Activated gamma-delta T cell treated with Interleukin-2 at 50 U/mL for 16 hours (primary cell): ENCODE results near the gene PITPNM1.

Source experiments
- DNase-seq: peaks from one replicate; pipeline ENCODE4 v3.0.0-alpha.2; 2020

The PITPNM1 gene

DNA sequence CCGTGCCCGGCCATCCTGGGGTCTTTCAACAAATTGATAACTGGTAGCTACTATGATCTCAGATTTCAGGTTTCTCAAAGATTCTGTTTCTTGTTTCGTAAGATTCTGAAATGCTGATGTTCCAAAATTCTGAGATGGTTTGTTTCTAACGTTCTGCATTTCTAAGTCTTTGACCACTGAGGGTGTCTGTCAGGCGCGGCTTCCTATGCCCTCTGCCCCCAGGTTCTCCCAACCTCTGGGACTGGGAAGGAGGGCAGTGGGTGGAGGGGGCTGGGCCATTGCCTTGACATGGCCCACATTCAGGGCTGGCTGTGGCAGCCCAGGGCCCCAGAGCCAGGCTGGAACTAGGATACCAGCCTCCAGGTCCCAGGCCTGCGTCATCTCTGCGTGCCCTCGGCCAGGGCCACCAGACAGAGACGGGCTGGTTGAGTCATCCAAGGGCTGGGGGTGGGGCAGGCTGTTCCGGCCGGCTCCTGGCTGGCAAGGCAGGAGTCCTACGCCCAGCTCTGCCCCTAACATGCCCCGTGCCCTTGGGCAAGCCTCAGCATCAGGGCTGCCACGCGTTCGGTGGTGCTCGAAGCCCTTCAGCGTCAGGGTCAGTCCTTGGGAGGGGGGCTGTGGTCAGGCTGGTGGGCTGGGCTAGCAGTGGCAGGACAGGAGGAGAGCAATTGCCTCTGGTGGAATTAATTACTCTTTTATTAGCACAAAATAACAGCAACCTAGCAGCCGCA, 41.3 kb downstream of the PITPNM1 start:
- no peak for DNase-seq

GRCh38 chr11:67463186-67463585, 42.0 kb downstream of the PITPNM1 start:
- DNase-seq: no peak

DNA sequence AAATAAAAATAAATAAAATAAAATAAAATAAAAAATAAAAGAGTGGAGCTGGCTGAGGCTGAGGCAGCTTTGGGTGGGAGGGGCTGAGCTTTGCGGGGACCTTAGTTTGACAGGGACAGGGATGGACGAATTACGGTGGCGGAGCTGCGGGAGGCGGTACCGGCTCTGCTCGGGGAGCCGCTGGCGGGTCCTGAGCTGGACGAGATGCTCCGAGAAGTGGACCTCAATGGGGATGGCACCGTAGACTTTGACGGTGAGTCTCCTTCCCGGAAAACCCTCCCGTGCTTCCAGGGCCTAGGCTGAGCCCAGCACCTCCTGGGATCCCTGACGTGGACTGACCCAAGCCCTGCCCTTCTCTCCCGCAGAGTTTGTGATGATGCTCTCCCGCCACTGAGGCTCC, 46.9 kb downstream of the PITPNM1 start:
- no peak for DNase-seq

GRCh38 chr11:67457453-67457852, 47.7 kb downstream of the PITPNM1 start:
- no peak for DNase-seq

- no peak for DNase-seq
Observed at GRCh38 chr11:67456068-67456705, 49.0 kb downstream of the PITPNM1 start.

DNA sequence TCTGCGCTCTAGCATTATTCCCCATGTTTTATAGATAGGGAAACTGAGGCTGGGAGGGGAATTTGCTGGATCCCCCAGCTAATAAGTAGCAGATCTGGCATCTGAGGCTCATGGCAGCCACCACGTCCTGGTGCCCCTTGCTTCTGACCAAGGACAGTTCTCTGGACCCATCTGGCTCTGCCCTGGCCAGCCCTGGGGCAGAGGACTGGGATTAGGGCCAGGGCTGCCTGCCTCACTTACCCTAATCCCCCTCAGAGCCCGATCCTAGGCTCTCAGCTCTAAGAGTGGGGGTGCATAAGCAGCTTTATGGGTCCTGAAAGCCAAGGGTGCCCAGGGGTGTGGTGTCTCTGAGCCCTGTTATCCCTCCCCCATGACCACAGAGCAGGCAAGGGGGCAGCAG, 50.1 kb downstream of the PITPNM1 start, which contains the start of gene CABP4:
Gene CABP4, plus strand, starts transcription at position 301 of the 400 bp plus-strand sequence. Its CDS starts 70 bp downstream, at position 371.
- DNase-seq: no peak

GRCh38 chr11:67453816-67454732, 51.1 kb downstream of the PITPNM1 start:
- DNase-seq: no peak

GRCh38 chr11:67452141-67452952, 52.8 kb downstream of the PITPNM1 start, which contains the start of gene GPR152:
Gene GPR152 (minus strand): TSS chr11:67452729. CDS start chr11:67452724, 5 bp downstream.
- DNase-seq: no peak

- no peak for DNase-seq
Observed at GRCh38 chr11:67451658-67451976, 53.5 kb downstream of the PITPNM1 start.

DNA sequence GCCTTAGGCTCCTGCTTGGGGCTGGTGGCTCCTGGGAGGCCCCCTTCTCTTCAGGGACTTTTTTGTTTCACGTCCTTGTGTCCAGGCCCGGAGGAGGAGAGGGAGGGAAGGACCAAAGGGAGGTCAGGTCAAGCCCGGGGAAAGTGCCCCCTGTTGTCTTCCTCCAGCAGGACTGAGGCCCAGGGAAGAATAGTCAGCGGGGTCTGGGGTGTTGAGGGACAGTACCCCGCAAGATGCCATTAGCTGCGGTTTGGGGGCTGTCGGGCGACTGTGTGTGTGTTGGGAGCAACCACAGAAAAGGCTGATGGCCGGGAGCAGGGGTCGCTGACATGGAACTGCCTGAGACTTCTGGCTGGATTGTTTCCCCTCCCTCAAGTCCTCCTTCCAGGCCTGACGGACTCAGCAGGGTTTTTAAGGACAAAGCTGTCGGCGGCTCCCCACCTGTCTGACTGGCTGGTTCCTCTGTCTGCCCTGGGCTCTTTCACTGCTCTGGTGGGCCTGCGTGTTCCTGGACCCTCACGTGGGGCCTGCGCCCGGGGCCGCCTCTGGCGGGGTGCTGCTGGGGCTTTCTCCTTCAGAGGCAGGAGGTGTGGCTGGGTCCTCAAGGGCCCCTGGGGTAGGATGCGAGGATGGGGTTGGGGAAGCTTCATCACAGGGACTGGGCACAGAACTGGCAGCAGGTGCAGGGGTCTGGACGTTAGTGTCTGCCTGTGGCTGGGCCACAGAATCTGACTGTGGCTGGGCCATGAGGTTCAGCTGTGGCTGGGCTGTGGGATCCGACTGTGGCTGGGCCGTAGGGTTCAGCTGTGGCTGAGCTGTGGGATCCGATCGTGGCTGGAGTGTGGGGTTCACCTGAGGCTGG, 54.1 kb downstream of the PITPNM1 start:
- DNase-seq: no peak

- DNase-seq: no peak
Observed at GRCh38 chr11:67449116-67449844, 55.9 kb downstream of the PITPNM1 start.

- DNase-seq: no peak
Observed at GRCh38 chr11:67448220-67448609, 56.9 kb downstream of the PITPNM1 start.

DNA sequence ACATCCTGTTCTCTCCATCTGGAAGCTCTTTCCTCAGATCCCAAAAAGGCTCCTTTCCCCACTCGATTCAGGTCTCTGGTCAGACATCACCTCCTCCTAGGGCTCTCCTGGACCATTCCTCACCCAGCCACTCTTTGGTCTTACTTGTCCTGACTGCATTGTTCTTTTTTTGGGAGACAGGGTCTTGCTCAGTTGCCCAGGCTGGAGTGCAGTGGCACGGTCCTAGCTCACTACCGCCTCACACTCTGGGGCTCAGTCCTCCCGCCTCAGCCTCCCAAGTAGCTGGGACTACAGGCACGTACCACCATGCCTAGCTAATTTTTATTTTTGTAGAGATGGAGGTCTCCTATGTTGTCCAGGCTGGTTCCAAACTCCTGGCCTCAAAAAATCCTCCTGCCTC, 59.6 kb downstream of the PITPNM1 start:
- DNase-seq: no peak

DNA sequence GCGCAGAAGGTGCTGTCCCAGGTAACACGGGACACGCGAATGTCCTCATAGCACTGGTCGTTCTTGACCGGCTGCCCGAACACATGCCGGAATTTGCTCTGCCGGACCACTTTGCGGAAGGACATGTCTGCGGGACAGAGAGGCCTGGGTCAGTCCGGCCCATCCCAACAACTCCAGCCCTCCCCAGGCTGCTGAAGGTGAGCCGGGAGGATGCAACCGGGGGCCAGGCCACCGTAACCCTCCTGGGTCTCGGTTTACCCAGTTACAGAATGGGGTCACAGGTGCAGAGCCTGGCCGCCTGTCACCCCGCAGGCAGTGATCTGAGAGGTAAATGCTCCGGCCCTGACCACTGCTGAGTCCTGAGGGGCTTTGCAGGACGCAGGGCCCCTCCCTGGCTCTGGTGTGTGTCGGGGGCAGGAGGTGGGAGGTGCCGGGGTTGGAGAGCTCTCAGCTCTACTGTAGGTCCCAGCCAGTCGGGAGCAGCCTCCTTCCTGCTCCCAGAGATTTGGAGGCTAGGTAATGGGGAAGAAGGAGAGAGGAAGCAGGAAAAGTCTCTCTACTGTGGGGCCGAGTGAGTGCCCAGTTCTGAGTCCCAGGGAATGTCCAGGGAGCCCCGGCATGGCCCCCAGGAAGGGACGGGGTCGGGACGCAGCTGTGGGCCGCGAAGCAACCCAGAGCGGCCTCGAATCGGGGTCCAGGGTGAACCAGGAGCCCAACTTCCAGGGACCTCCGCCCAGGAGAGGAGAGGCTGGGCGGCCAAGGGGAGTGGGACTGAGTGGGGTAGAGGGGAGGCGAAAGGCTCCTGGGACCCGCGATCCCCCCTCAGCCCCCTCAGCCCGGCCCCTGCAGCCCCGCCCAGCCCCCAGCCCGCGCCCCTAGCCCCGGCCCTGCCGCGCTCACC, 62.4 kb downstream of the PITPNM1 start:
- no peak for DNase-seq
